Right lobe of liver (tissue), 6 donors: ENCODE results near the gene KXD1. TPM values are rescaled to one million over a fixed set of nuclear protein-coding genes. Genes with fewer than 3 reads are reported as not detected.
A peak's percentile ranks its signal among the peaks of the same experiment; 100 is the strongest.

Experiments
- ATAC-seq, 4 donors: fragments of 200-7000 bp; cut with Tn5 transposase; one replicate each; pipeline ENCODE4 v1.9.1; 2020; ENCODE audit warnings: mild to moderate bottlenecking in 4 of 4, moderate library complexity in 4 of 4
- DNase-seq, 3 donors: peaks; one replicate each; pipeline ENCODE4 v3.0.0-alpha.2; 2020
- H3K27ac ChIP-seq, 3 donors: fragments of 200-600 bp; one replicate each; pipeline ENCODE4 v1.8.0; 2022
- H3K27me3 ChIP-seq, 2 donors: fragments of 200-600 bp; one replicate each; pipeline ENCODE4 v1.8.0; 2022
- H3K36me3 ChIP-seq, 4 donors: fragments of 200-600 bp; sonication (generic) in 1 of 4; one replicate each; pipeline versions ENCODE4 v1.5.1 to v1.8.0; 2017 to 2022; ENCODE audit warnings: control low read depth in 1 of 4
- H3K4me1 ChIP-seq, 4 donors: fragments of 200-600 bp; sonication (generic) in 1 of 4; one replicate each; pipeline versions ENCODE4 v1.5.1 to v1.8.0; 2017 to 2022; ENCODE audit warnings: control low read depth in 1 of 4
- H3K4me3 ChIP-seq, 3 donors: fragments of 200-600 bp; one replicate each; pipeline ENCODE4 v1.8.0; 2022
- H3K9me3 ChIP-seq, 4 donors: fragments of 200-600 bp; sonication (generic) in 1 of 4; one replicate each; pipeline versions ENCODE4 v1.5.1 to v1.8.0; 2017 to 2022; ENCODE audit warnings: control low read depth in 1 of 4
- CTCF ChIP-seq, 4 donors: fragments of 200-600 bp in 3 of 4; fragments of 450-650 bp in 1 of 4; IDR thresholded peaks; one replicate each; pipeline versions ENCODE4 v1.5.1 to v1.8.0; 2016 to 2022; ENCODE audit warnings: antibody characterized with exemption in 4 of 4, mild to moderate bottlenecking in 2 of 4
- POLR2A ChIP-seq: fragments of 450-650 bp; IDR thresholded peaks from one replicate; pipeline ENCODE4 v1.6.1; 2017; ENCODE audit warnings: antibody characterized with exemption, mild to moderate bottlenecking
- WGBS: methylation state at CpG from one replicate; pipeline ENCODE4 v1.1.6; 2018; ENCODE audit warnings: low coverage, low lambda C conversion rate; ENCODE audit not compliant: insufficient coverage; ENCODE audit errors: missing lambda C conversion rate; 5-methylcytosine and 5-hydroxymethylcytosine counted together
- intact Hi-C, 2 donors: fragments of 100-400 bp; cut with DNase I; formaldehyde crosslinking; loops; one replicate each; pipeline versions ENCODE4 v1.11.2 to v1.14.1; 2022
- total RNA-seq, 6 experiments: library from RNA; depleted of rRNA in 2 of 6; stranded (reverse); fragments of >200 nt in 2 of 6; fragmentation: NEBNext Ultra II Directional in 3 of 6; extraction: Animal tissue kit (Norgen Biotek cat#: 25700) in 3 of 6; gene quantifications; one replicate each; pipeline versions ENCODE4 v1.1.0 to v1.2.4, GENCODE V29; 2016 to 2023
- donor health status: DM: no; HTN: yes; CAD: no.
- donor health status: DM: no; HTN: no; CAD: no.
- donor health status: DM: no; HTN: no; CAD: no.
- donor health status: DM: no; HTN: yes; CAD: no.
- donor health status: DM: no; HTN: yes; CAD: no.

Gene KXD1
- total RNA-seq, 6 experiments from 2014 or later = 30.2 to 93.0 (median 36.1) TPM

- 95% methylated on average over 6 of the region's 8 CpGs for WGBS
Measured at GRCh38 chr19:18576383-18576782, 18.7 kb downstream of the KXD1 start.

DNA sequence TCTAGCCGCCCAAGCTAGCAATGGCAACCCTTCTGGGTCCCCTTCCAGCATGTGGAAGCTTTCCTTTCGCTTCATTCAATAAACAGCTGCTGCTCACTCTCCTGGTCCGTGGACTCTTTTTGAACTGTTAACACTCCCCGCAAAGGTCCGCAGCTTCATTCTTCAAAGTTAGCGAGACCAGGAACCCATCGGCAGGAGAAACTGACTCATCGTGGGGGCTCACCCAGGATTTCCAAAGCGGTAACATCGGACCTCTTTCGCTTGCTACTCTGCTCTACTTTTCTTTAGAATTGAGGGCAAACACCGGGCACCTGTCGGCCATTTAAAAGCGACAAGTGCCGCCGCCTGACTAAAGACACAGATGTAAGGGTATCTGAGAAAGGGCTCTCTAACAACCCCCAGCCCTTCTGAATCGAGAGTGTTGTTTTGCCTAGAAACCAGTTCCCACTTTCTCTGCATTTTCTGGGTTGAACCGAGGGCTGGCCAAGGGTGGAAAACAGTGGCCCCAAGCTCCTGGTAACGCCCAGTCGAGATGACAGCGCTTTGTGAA is 19.8 kb downstream of the KXD1 start:
- no peaks in the 10 kb centered on the region for H3K9me3 ChIP-seq
- H3K27me3 ChIP-seq = no peaks in the 10 kb centered on the region
- ATAC-seq (no peak), DNase-seq (no peak)
- peaks cover 5 to 39% (median 22%) of the 10 kb centered on the region in 4 donors for H3K36me3 ChIP-seq
- intact Hi-C loops = loop anchor here in 1 of 2 donors (10.0 kb wide), 1 partner anchor 123 kb away; no protein-coding TSS in a partner anchor
- WGBS = 95% methylated on average over 13 of the region's 21 CpGs
- no peak overlapping the region for H3K4me3 ChIP-seq
- H3K27ac ChIP-seq = no peak overlapping the region
- TF ChIP-seq POLR2A (no peak), CTCF (IDR thresholded peaks at IDR 0.05) (no peak)
- H3K4me1 ChIP-seq = peaks cover 0 to 18% (median 6%) of the 10 kb centered on the region in 4 donors

More at GRCh38 chr19:18576383-18576782, 18.7 kb downstream of the KXD1 start:
- H3K27ac ChIP-seq = no peak overlapping the region
- peaks cover 0 to 21% (median 8%) of the 10 kb centered on the region in 4 donors for H3K4me1 ChIP-seq
- TF ChIP-seq POLR2A = no peak
- no peak for TF ChIP-seq CTCF (IDR thresholded peaks at IDR 0.05)
- H3K27me3 ChIP-seq = no peaks in the 10 kb centered on the region
- no peak for DNase-seq
- ATAC-seq = no peak
- H3K36me3 ChIP-seq = peaks cover 5 to 39% (median 22%) of the 10 kb centered on the region in 4 donors
- intact Hi-C loops = loop anchor here in 1 of 2 donors (10.0 kb wide), 1 partner anchor 122 kb away; no protein-coding TSS in a partner anchor
- H3K9me3 ChIP-seq = no peaks in the 10 kb centered on the region
- no peak overlapping the region for H3K4me3 ChIP-seq

GRCh38 chr19:18580311-18580710 is 22.6 kb downstream of the KXD1 start:
- Histone ChIP-seq H3K27me3 (no peaks in the 10 kb centered on the region), H3K36me3 (peaks cover 0 to 17% (median 8%) of the 10 kb centered on the region in 4 donors), H3K9me3 (no peaks in the 10 kb centered on the region), H3K4me1 (peaks cover 0 to 10% (median 0%) of the 10 kb centered on the region in 4 donors), H3K4me3 (no peak overlapping the region), H3K27ac (no peak overlapping the region)
- intact Hi-C loops = no loop called here
- DNase-seq = peak in 1 of 3 donors; percentile 72
- peak in 3 of 4 donors; percentile 32 to 77 (median 63) for ATAC-seq
- TF ChIP-seq POLR2A = no peak
- no peak for TF ChIP-seq CTCF (IDR thresholded peaks at IDR 0.05)
- 38% methylated on average over 3 of the region's 7 CpGs for WGBS

- Histone ChIP-seq H3K4me1 (peaks cover 0 to 8% (median 4%) of the 10 kb centered on the region in 4 donors), H3K27ac (no peak overlapping the region), H3K36me3 (peaks cover 0 to 9% (median 2%) of the 10 kb centered on the region in 4 donors), H3K9me3 (no peaks in the 10 kb centered on the region), H3K27me3 (no peaks in the 10 kb centered on the region), H3K4me3 (no peak overlapping the region)
- no peak for TF ChIP-seq POLR2A
- no peak for TF ChIP-seq CTCF (IDR thresholded peaks at IDR 0.05)
- intact Hi-C loops = no loop called here
- WGBS = 0% methylated on average over 1 of the region's 2 CpGs
- no peak for DNase-seq
- no peak for ATAC-seq
Measured at GRCh38 chr19:18586306-18586705, 28.6 kb downstream of the KXD1 start.
